GM12873 (cell line): ENCODE results near the gene FAM193B.

Source experiments
- TF ChIP-seq, protein P1 (sequence below): IDR thresholded peaks from 2 replicates; pipeline ENCODE4 v1.5.1; 2012; ENCODE audit warnings: low read depth, mild to moderate bottlenecking, moderate library complexity, low read length, control low read depth; ENCODE audit not compliant: insufficient read depth; ENCODE audit errors: missing control alignments

The FAM193B gene

DNA sequence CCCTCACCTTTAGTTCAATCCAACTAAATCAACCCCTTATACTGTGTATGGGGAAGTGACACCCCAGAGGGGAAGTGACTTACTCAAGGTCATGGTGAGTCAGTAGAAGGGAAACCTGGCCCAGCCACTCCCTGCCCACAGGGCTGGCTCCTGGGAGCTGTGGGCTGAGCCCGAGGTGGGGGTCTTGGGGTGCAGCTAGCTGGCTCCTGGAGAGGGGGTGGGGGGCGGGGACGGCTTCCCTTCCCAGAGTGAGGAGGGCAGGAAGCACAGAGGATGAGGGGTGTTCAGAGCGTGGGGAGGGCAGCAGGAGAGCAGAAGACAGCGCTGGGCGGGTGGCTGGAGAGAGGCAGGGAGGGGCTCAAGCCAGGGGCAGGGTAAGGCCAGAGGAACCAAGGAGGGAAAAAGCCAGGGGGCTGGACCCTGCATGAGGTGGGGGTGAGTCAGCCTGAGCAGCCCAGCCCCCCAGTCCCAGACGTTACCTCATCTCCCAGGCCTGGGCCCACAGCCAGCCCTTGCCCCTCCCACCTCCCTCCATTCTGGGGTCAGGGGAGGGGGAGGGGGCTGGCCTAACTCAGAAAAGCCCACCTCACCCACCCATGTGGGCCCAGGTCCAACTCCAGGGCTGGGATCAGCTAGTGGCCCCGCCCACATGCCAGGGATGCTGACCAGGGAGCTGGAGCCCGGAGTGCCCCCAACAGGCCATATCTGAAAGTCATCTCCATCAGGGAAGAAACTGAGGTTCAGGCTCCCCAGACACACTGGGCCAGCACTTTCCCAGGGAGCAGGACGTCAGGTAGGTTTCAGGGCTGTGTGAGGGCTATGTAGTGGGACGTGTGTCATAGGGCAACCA is 59.8 kb downstream of the FAM193B start:
- TF ChIP-seq, protein P1, sequence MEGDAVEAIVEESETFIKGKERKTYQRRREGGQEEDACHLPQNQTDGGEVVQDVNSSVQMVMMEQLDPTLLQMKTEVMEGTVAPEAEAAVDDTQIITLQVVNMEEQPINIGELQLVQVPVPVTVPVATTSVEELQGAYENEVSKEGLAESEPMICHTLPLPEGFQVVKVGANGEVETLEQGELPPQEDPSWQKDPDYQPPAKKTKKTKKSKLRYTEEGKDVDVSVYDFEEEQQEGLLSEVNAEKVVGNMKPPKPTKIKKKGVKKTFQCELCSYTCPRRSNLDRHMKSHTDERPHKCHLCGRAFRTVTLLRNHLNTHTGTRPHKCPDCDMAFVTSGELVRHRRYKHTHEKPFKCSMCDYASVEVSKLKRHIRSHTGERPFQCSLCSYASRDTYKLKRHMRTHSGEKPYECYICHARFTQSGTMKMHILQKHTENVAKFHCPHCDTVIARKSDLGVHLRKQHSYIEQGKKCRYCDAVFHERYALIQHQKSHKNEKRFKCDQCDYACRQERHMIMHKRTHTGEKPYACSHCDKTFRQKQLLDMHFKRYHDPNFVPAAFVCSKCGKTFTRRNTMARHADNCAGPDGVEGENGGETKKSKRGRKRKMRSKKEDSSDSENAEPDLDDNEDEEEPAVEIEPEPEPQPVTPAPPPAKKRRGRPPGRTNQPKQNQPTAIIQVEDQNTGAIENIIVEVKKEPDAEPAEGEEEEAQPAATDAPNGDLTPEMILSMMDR = peak; percentile 22

DNA sequence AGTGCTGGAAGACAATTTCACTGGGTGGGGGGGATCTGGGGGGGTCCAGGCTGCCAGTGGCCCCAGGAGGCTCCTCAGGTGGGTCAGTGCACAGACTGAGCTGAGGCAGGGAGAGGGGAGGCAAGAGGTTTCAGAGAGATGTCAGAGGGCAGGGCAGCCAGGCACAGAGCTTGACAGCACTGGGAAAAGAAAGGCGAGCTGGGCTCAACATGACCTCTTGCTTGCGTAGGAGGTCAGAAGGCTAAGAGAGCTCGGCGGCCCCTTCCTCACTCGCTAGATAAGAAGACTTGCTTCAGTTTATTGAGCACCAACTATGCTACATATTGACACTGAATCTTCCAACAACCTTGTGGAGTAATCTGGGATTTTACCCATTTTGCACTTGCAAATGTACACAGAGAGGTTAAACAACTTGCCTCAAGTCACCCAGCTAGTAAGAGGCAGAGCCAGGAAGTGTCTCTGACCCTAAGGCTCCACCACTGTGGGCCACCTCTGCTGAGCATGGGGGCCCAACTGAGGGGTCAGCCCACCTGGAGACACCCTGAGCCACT is 60.5 kb downstream of the FAM193B start:
- TF ChIP-seq, protein P1 = no peak

DNA sequence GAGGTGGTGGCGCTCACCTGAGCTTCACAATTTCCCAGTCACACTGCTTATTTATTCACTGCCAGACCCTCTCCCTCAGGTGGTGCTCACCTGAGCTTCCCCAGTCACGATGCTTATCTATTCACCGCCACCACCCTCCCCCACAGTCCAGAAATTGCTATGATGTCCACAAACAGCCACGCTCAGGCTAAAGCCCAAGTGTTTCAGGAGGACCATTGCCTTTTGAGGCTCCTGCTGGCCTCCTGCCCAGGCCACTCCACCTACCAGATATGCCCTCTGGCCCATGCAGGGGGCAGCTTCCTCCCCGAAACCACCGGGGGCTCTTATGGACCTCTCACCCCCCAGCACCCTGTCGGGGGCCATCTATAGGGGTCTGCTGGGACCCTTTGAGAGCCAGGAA is 61.5 kb downstream of the FAM193B start:
- TF ChIP-seq, protein P1 = no peak

DNA sequence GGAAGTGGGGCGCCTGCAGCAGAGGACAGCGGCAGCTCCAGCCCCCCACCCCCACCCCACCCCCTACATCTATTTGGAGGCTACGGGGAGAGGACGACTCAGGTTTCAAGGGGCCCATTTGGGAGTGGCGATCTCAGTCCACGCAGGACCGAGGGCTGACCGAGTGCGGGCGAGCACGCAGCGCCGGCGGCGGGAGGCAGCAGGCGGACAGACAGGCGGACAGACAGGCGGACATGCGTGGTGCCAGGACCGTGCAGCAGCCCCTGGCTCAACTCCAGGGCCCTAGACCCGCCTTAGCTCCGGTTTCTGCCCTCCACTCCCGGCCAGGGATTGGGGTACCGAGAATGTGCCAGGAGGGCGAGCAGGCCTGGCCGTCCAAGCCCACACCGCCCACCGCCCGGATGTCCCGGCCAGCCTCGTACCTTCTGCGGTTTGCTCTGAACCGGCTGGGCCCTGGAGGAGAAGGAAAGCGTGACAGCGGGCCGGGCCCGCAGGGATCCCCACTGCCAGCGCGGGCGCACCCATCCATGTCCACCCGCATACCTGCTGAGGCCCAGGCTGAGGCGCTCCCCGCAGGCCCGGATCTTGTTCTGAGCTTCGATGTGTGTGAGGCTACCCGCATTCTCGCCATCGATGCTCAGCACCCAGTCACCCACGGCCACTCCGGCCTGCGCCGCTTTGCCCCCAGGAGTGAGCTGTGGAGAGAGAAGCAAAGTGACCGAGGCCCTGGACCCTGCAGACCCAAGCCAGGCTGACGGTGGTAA is 62.2 kb downstream of the FAM193B start:
- TF ChIP-seq, protein P1 = no peak

DNA sequence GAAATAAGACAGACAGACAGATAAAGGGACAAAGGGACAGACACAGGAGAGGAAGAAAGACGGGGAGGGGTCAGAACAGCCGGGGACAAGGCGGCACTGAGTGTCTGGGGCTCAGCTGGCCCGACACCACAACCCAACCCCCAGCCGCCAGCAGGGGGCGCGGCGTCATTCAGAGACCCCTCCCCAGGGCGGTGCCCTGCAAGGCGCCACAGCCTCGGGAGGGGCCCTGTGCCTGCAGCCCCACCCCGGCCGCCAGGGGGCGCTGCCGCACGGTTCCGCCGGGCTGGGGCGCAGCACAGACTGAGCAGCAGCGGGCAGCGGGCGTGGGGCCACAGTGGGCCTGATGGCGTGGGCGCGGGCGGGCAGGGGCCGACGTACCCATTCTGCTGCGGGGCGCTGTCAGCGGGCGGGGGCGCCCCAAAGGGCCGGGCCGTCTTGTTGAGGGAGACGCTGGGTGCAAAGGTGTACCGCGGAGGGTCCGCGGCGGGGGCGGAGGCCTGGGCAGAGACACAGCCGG is 62.9 kb downstream of the FAM193B start:
- TF ChIP-seq, protein P1 = peak; percentile 60

DNA sequence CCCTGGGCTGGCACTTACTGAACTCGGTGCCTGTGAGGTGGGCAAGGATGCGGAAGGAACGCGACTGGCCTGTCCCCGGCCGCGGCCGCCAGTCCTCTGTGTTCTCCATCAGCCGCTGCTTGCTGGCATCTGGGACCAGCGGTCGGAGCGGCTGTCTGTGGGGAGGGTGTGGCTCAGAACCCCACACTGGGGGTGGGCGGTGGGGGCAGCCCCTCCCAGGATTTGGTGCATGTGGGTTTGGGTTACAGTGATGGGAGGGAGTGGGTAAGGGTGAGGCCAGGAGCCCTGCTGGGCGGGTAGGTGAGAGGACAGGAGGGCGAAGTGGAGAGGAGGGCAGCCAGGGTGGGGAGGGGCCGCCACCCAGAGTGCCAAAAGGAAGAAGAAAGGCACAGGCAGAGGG is 63.4 kb downstream of the FAM193B start:
- TF ChIP-seq, protein P1 = no peak
